HFFc6 (cell line): ENCODE data around the gene NLRC3. TPM values are rescaled to one million over a fixed set of nuclear protein-coding genes. Genes with fewer than 3 reads are reported as not detected.
"Not testable (repeated sequence)": the region's sequence is repeated elsewhere in the genome, so short reads cannot be mapped to it uniquely, and the experiment has no call there.

Experiments
- DNase-seq: peaks from one replicate; pipeline ENCODE4 v3.0.0-alpha.2; 2018
- H3K27ac Mint-ChIP-seq: 2 replicates; pipeline ENCODE4 v1.8.0; 2020; ENCODE audit warnings: mild to moderate bottlenecking, mixed read lengths
- H3K27me3 Mint-ChIP-seq: 2 replicates; pipeline ENCODE4 v1.8.0; 2021; ENCODE audit warnings: mild to moderate bottlenecking, moderate library complexity, mixed read lengths; ENCODE audit not compliant: insufficient read depth
- H3K36me3 Mint-ChIP-seq: 2 replicates; pipeline ENCODE4 v1.8.0; 2021; ENCODE audit warnings: low read depth, mixed read lengths
- H3K4me1 Mint-ChIP-seq: 2 replicates; pipeline ENCODE4 v1.8.0; 2020; ENCODE audit warnings: low read depth, mixed read lengths
- H3K4me3 Mint-ChIP-seq: 2 replicates; pipeline ENCODE4 v1.8.0; 2020; ENCODE audit warnings: mild to moderate bottlenecking, moderate library complexity, mixed read lengths
- H3K9me3 Mint-ChIP-seq: 2 replicates; pipeline ENCODE4 v1.8.0; 2020; ENCODE audit warnings: mild to moderate bottlenecking, mixed read lengths
- total RNA-seq, 6 experiments: library from RNA; stranded (reverse); fragmentation: NEBNext Ultra II Directional; extraction: Animal tissue kit (Norgen Biotek cat#: 25700); gene quantifications; 2 replicates in 1 of 6; 3 replicates in 5 of 6; pipeline ENCODE4 v1.2.3, GENCODE V29; 2021
- TF ChIP-seq, protein P1 (sequence below): fragments of 200-600 bp; sonication (generic); IDR thresholded peaks from 2 replicates; pipeline ENCODE4 v1.5.0; 2021; ENCODE audit warnings: antibody characterized with exemption, mild to moderate bottlenecking

NLRC3 gene
- total RNA-seq, 6 experiments from 2014 or later, result not detected

DNA sequence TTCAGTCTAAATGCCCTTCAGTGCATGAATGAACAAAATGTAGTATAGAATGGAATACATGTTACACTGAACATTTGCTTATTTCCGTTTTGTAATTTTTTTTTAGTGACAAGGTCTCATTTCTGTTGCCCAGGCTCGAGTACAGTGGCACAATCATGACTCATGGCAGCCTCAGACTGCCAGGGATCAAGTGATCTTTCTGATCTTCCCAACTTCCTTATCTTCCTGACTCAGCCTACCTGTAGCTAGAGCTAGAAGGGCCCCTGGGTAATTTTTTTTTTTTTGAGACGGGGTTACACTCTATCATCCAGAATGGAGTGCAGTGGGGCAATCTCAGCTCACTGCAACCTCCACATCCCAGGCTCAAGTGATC lies 41.6 kb upstream of the NLRC3 start:
- TF ChIP-seq, protein P1, sequence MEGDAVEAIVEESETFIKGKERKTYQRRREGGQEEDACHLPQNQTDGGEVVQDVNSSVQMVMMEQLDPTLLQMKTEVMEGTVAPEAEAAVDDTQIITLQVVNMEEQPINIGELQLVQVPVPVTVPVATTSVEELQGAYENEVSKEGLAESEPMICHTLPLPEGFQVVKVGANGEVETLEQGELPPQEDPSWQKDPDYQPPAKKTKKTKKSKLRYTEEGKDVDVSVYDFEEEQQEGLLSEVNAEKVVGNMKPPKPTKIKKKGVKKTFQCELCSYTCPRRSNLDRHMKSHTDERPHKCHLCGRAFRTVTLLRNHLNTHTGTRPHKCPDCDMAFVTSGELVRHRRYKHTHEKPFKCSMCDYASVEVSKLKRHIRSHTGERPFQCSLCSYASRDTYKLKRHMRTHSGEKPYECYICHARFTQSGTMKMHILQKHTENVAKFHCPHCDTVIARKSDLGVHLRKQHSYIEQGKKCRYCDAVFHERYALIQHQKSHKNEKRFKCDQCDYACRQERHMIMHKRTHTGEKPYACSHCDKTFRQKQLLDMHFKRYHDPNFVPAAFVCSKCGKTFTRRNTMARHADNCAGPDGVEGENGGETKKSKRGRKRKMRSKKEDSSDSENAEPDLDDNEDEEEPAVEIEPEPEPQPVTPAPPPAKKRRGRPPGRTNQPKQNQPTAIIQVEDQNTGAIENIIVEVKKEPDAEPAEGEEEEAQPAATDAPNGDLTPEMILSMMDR, result no peak
- H3K27ac Mint-ChIP-seq, result no peak overlapping the region

DNA sequence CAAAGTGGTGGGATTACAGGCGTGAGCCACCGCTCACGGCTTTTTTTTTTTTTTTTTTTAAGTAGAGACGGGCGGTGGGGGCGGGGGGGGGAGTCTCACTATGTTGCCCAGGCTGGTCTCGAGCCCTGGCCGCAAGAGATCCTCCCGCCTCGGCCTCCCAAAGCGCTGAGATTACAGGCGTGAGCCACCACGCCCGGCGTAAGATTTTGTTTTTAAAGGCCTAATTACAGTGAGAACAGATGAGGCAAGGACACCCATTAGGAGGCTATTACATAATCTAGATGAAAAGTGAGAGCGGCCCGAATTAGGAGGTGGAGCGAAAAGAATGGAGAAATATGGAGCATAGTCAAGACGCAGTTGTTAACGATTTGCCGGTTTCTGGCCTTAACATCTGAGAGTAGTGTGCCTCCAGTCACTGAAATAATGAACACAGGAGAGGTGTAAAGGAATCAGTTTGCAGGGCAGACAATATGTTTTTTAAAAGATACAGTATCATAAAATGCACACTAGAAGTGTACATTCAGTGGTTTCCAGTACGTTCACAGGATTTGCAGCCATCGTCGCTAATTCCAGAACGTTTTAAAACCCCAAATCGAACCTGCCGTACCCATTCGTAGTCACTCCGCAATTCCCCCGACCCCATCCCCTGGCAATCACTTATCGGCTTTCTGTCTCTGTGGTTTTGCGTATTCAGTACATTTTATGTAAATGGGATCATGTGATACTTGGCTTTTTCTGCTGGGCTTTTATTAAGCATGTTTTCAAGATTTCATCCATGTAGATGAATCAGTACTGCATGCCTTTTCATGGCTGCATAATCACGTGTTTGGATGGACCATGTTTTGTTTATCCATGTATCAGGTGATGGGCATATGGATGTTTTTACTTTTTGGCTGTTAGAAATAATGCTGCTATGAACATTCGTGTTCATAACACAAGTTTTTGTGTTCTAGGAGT lies 35.6 kb upstream of the NLRC3 start:
- peaks cover 38% of the 10 kb centered on the region for H3K36me3 Mint-ChIP-seq
- TF ChIP-seq, protein P1, result no peak
- peaks cover 39% of the 10 kb centered on the region for H3K4me1 Mint-ChIP-seq
- no peaks in the 10 kb centered on the region for H3K9me3 Mint-ChIP-seq
- peak overlapping the region; percentile 99 for H3K4me3 Mint-ChIP-seq
- DNase-seq, result no peak
- H3K27me3 Mint-ChIP-seq, result no peaks in the 10 kb centered on the region; the same call in none of the 2 replicates
- H3K27ac Mint-ChIP-seq, result peak overlapping the region; percentile 7

More for the DNA sequence above, 41.6 kb upstream of the NLRC3 start:
- no peak for DNase-seq
- H3K27me3 Mint-ChIP-seq, result no peaks in the 10 kb centered on the region; the same call in 1 of the 2 replicates
- H3K9me3 Mint-ChIP-seq, result no peaks in the 10 kb centered on the region
- no peak overlapping the region for H3K4me3 Mint-ChIP-seq
- peaks cover 23% of the 10 kb centered on the region for H3K36me3 Mint-ChIP-seq
- peaks cover 26% of the 10 kb centered on the region for H3K4me1 Mint-ChIP-seq

DNA sequence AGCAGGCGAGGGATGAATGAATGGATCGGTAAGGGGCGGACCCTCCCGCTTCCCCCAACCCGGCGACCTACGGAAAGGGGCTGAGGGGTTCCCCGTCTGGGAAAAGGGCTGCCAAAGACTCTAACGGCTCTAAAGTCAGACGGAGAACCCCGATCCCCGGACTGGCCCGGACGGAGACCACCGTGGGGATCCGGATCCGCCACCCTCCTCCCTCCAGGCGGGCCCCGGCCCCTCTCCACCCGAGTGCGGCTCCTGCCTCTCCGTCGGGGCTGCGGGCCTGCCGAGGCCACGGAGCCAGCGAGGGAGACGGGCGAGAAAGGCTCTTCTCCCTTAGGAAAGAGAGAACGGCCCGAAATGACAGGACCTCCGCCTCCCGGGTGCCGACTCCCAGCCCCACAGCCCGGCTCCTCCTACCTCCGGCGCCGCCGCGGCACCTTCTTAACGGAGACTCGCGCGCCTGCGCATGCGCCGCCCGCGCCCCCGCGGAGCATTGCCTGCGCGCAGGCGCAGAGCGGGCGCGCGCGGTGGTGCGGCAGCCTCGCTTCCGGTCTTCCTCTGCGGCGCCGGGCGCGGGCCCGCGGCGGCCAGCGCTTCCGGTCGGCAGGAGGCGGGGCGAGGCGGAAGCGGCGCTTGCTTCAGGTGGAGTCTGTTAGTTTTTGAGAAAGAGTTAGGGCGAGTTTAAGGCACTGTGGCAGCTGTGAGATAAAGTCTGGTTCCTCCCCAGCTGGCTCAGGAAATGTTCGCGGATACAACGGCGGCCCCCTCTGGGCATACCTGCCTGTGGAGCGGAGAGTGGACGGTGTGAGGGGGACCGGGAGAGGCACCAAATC lies 34.2 kb upstream of the NLRC3 start, which contains the start of gene SLX4:
SLX4 (minus strand) TSS at position 461 of the 830 bp plus-strand sequence. CDS start 2,642 bp downstream, outside the sequence.
- Mint-ChIP-seq H3K27me3 (no peaks in the 10 kb centered on the region; the same call in none of the 2 replicates), H3K9me3 (no peaks in the 10 kb centered on the region), H3K27ac (peak within 1 kb of the TSS; percentile 88), H3K4me1 (peaks cover 37% of the 10 kb centered on the region), H3K36me3 (peaks cover 34% of the 10 kb centered on the region), H3K4me3 (peak within 1 kb of the TSS; percentile 99)
- peak; percentile 78 for DNase-seq
- TF ChIP-seq, protein P1, result no peak

DNA sequence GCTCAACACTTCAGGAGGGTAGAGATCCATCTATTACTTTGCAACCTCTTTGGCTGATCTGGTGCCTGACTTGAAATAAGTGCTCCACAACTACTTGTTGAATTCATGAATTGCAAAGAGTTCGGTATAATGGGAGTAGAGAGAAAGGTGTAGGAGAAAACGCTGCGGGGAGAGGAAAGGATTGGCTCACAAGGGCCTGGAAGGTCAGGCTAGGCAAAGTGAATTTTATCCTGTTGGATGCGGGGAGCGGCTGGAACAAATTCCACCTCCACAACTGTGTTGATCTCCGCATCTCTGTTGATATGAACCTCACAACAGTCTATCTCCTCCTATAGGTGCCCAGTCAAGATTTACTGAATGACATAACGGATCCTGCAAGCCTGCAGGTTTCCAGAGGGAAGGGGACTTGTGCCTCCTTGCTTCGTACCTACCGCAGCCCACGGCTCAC lies 33.5 kb upstream of the NLRC3 start:
- Mint-ChIP-seq H3K36me3 (peaks cover 36% of the 10 kb centered on the region), H3K27ac (peak overlapping the region; percentile 61), H3K4me3 (peak overlapping the region; percentile 99), H3K9me3 (no peaks in the 10 kb centered on the region), H3K4me1 (peaks cover 37% of the 10 kb centered on the region), H3K27me3 (no peaks in the 10 kb centered on the region; the same call in none of the 2 replicates)
- peak; percentile 2 for DNase-seq
- TF ChIP-seq, protein P1, result no peak

DNA sequence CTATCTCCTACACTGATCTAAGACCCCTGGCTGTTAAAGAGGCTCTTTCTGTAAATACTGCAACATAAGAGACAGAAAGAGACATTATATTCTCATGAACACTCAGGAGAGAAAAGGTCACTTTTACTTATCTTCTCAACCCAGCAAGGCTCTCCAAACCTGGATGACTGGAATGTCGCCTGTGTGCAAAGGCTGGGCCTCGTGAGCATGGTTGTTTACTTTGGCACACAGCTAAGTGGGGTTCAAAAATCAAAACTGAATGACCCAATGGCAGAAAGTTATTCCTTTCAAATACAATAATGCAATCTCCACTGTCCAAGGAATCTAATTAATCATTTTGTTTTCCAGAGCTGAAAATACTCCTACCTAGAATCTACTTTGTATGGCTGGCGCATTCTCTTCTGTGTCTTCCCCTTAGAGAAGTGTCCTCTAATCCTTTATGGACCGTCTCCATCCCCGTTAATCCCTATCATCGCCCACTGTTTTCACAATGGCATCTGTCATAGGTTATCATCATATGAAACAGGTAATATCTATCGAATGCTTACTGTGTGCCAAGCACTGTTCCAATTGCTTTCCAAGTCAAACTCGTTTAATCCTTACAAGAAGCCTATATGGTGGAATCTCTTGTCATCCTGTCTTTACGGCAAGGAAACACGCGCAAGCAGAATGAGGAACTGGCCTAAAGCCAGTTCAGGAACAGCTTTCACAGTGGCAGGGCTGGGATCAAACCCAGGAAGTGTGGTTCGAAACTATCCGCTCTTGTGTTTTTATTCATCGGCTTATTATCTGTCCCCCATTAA lies 32.9 kb upstream of the NLRC3 start:
- H3K27ac Mint-ChIP-seq, result peak overlapping the region; percentile 61
- peaks cover 30% of the 10 kb centered on the region for H3K36me3 Mint-ChIP-seq
- H3K4me3 Mint-ChIP-seq, result peak overlapping the region; percentile 99
- H3K27me3 Mint-ChIP-seq, result no peaks in the 10 kb centered on the region; the same call in none of the 2 replicates
- TF ChIP-seq, protein P1, result no peak
- no peaks in the 10 kb centered on the region for H3K9me3 Mint-ChIP-seq
- H3K4me1 Mint-ChIP-seq, result peaks cover 32% of the 10 kb centered on the region
- DNase-seq, result no peak

DNA sequence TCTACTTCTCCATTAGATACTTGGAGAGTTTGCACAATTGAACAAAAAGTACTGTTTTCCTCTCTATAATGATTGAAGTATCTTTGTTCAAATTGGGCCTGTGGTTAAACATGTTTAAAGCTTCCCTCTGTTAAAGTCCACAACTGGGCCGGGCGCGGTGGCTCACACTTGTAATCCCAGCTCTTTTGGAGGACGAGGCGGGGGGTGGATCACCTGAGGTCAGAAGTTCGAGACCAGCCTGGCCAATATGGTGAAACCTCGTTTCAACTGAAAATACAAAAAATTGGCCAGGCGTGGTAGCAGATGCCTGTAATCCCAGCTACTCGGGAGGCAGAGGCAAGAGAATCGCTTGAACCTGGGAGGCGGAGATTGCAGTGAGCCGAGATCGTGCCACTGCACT lies 31.8 kb upstream of the NLRC3 start:
- not testable (repeated sequence) for H3K27ac Mint-ChIP-seq

More for the DNA sequence above, 31.8 kb upstream of the NLRC3 start:
- H3K4me3 Mint-ChIP-seq, H3K9me3 Mint-ChIP-seq, DNase-seq, H3K27me3 Mint-ChIP-seq: not testable (repeated sequence)
- Mint-ChIP-seq H3K4me1 (peaks cover 24% of the 10 kb centered on the region), H3K36me3 (peaks cover 23% of the 10 kb centered on the region)
